HCT116 (cell line): ENCODE data around the gene SORBS1. TPM values are rescaled to one million over a fixed set of nuclear protein-coding genes. Genes with fewer than 3 reads are reported as not detected.

Experiments used
- ATAC-seq: fragments of 200-7000 bp; cut with Tn5 transposase; 2 replicates; pipeline ENCODE4 v1.9.1; 2020; ENCODE audit warnings: mild to moderate bottlenecking, moderate library complexity
- BruUV-seq: library from RNA; stranded (reverse); fragments of 400-500 nt; replicated peaks from 2 replicates; lab custom pipeline; 2021; lab: Mats Ljungman, UMichigan
- CTCF ChIA-PET: fragments of 300-600 bp; sonication (Branson Sonifier 250); formaldehyde crosslinking; loops from one replicate; lab custom pipeline; 2021; ENCODE audit warnings: antibody characterized with exemption; lab: Charles Lee
- POLR2A ChIA-PET: fragments of 300-600, 350-600 bp; sonication (Branson Sonifier 250); formaldehyde crosslinking; loops from one replicate; lab custom pipeline; 2021; ENCODE audit warnings: antibody characterized with exemption; lab: Charles Lee
- RAD21 ChIA-PET, 2 experiments: fragments of 300-600 bp; sonication (Branson Sonifier 250); formaldehyde crosslinking; loops; one replicate each; lab custom pipeline; 2023; ENCODE audit warnings: low total read pairs in 2 of 2; ENCODE audit not compliant: uncharacterized antibody in 2 of 2, unreplicated experiment in 2 of 2, low non-redundant PET in 1 of 2; lab: Charles Lee
- DNase-seq: peaks from one replicate; pipeline ENCODE4 v3.0.0-alpha.2; 2010; ENCODE audit warnings: low read depth, low spot score
- H2AFZ ChIP-seq: fragments of 200-600 bp; shearing (Covaris generic), sonication (generic); 2 replicates; pipeline ENCODE4 v1.6.1; 2017; ENCODE audit warnings: low read depth, mixed run types, mixed read lengths, antibody characterized with exemption, low read length; ENCODE audit not compliant: poor library complexity, severe bottlenecking
- H3K27ac ChIP-seq: 2 replicates; pipeline ENCODE4 v1.5.1; 2012; ENCODE audit warnings: low read depth, low read length
- H3K27me3 ChIP-seq: fragments of 200-600 bp; sonication (generic); 2 replicates; pipeline ENCODE4 v1.6.1; 2016; ENCODE audit warnings: mixed run types, low read length, mixed read lengths; ENCODE audit not compliant: insufficient read depth
- H3K36me3 ChIP-seq, 2 experiments: fragments of 200-500 bp in 1 of 2; fragments of 200-600 bp in 1 of 2; sonication (Bioruptor generic) in 1 of 2; sonication (generic) in 1 of 2; 2 replicates each; pipeline versions ENCODE4 v1.5.1 to v1.6.1; 2014 to 2016; ENCODE audit warnings: low read length in 2 of 2, inconsistent platforms in 1 of 2, mixed read lengths in 1 of 2, mixed run types in 1 of 2; ENCODE audit not compliant: insufficient read depth in 2 of 2, control insufficient read depth in 1 of 2
- H3K4me1 ChIP-seq, 2 experiments: fragments of 200-600 bp in 1 of 2; sonication (generic) in 1 of 2; 2 replicates each; pipeline versions ENCODE4 v1.5.1 to v1.6.1; 2012 to 2017; ENCODE audit warnings: low read length in 2 of 2, inconsistent platforms in 1 of 2, mild to moderate bottlenecking in 1 of 2, mixed read lengths in 1 of 2, mixed run types in 1 of 2, moderate library complexity in 1 of 2; ENCODE audit not compliant: insufficient read depth in 2 of 2, control insufficient read depth in 1 of 2
- H3K4me2 ChIP-seq: fragments of 200-600 bp; sonication (generic); 2 replicates; pipeline ENCODE4 v1.6.1; 2017; ENCODE audit warnings: mixed run types, low read length, mixed read lengths
- H3K4me3 ChIP-seq, 2 experiments: fragments of 200-600 bp in 1 of 2; sonication (generic) in 1 of 2; replicated peaks in 1 of 2; 2 replicates each; pipeline ENCODE4 v1.5.1; 2011 to 2016; ENCODE audit warnings: low read length in 2 of 2, control low read depth in 1 of 2, low read depth in 1 of 2, mild to moderate bottlenecking in 1 of 2, mixed read lengths in 1 of 2, mixed run types in 1 of 2
- H3K79me2 ChIP-seq: fragments of 200-600 bp; sonication (generic); 2 replicates; pipeline ENCODE4 v1.6.1; 2017; ENCODE audit warnings: mild to moderate bottlenecking, mixed run types, low read length, moderate library complexity, mixed read lengths; ENCODE audit not compliant: insufficient read depth
- H3K9ac ChIP-seq: fragments of 200-600 bp; sonication (generic); 2 replicates; pipeline ENCODE4 v1.6.1; 2016; ENCODE audit warnings: low read length, mixed read lengths
- H3K9me2 ChIP-seq: fragments of 200-600 bp; sonication (generic), shearing (Covaris generic); 2 replicates; pipeline ENCODE4 v1.6.1; 2017; ENCODE audit warnings: mixed run types, mild to moderate bottlenecking, moderate library complexity; ENCODE audit not compliant: insufficient read depth
- H3K9me3 ChIP-seq, 2 experiments: fragments of 200-500 bp in 1 of 2; fragments of 200-600 bp in 1 of 2; sonication (Bioruptor generic) in 1 of 2; sonication (generic) in 1 of 2; 2 replicates each; pipeline ENCODE4 v1.6.1; 2014 to 2017; ENCODE audit warnings: low read length in 2 of 2, mixed read lengths in 2 of 2, inconsistent platforms in 1 of 2, low read depth in 1 of 2, mild to moderate bottlenecking in 1 of 2, mixed run types in 1 of 2, moderate library complexity in 1 of 2; ENCODE audit not compliant: control insufficient read depth in 1 of 2, insufficient read depth in 1 of 2
- H4K20me1 ChIP-seq: fragments of 200-600 bp; sonication (generic), shearing (Covaris generic); 2 replicates; pipeline ENCODE4 v1.6.1; 2017; ENCODE audit warnings: mixed run types, mild to moderate bottlenecking, moderate library complexity; ENCODE audit not compliant: insufficient read depth
- CEBPB ChIP-seq: IDR thresholded peaks from 2 replicates; pipeline ENCODE4 v1.6.1; 2012; ENCODE audit warnings: low read depth
- CTCF ChIP-seq, 3 experiments: fragments of 200-600 bp in 1 of 3; sonication (generic) in 1 of 3; IDR thresholded peaks in 2 of 3; conservative IDR thresholded peaks in 1 of 3; 2 replicates each; pipeline ENCODE4 v1.5.1; 2012 to 2017; ENCODE audit warnings: low read depth in 2 of 3, low read length in 2 of 3, antibody characterized with exemption in 1 of 3, borderline replicate concordance in 1 of 3, control low read depth in 1 of 3, mild to moderate bottlenecking in 1 of 3, mixed read lengths in 1 of 3, mixed run types in 1 of 3, moderate library complexity in 1 of 3; ENCODE audit not compliant: insufficient read depth in 1 of 3
- EGR1 ChIP-seq: IDR thresholded peaks from 2 replicates; pipeline ENCODE4 v1.6.1; 2012; ENCODE audit warnings: low read depth
- ELF1 ChIP-seq: IDR thresholded peaks from 2 replicates; pipeline ENCODE4 v1.6.1; 2012; ENCODE audit warnings: low read depth, borderline replicate concordance
- EZH2 ChIP-seq: fragments of 200-600 bp; sonication (generic); IDR thresholded peaks from 2 replicates; pipeline ENCODE4 v1.6.1; 2017; ENCODE audit warnings: antibody characterized with exemption, mixed run types
- EZH2phosphoT487 ChIP-seq: fragments of 200-600 bp; IDR thresholded peaks from 2 replicates; pipeline ENCODE4 v1.6.1; 2018; ENCODE audit warnings: antibody characterized with exemption, borderline replicate concordance
- JUND ChIP-seq: IDR thresholded peaks from 2 replicates; pipeline ENCODE4 v1.6.1; 2012
- MAX ChIP-seq: IDR thresholded peaks from 2 replicates; pipeline ENCODE4 v1.6.1; 2012
- POLR2A ChIP-seq: IDR thresholded peaks from 2 replicates; pipeline ENCODE4 v1.7.0; 2011; ENCODE audit warnings: borderline replicate concordance; ENCODE audit not compliant: insufficient read depth, insufficient read length; ENCODE audit errors: extremely low read depth
- RAD21 ChIP-seq: IDR thresholded peaks from 2 replicates; pipeline ENCODE4 v1.6.1; 2012; ENCODE audit warnings: low read depth, mild to moderate bottlenecking
- REST ChIP-seq: IDR thresholded peaks from 2 replicates; pipeline ENCODE4 v1.6.1; 2012; ENCODE audit warnings: low read depth
- SIN3A ChIP-seq: IDR thresholded peaks from 2 replicates; pipeline ENCODE4 v1.6.1; 2012; ENCODE audit warnings: low read depth
- SRF ChIP-seq: IDR thresholded peaks from 2 replicates; pipeline ENCODE4 v1.6.1; 2012; ENCODE audit warnings: low read depth
- TCF7L2 ChIP-seq: IDR thresholded peaks from 2 replicates; pipeline ENCODE4 v1.7.0; 2011; ENCODE audit warnings: borderline replicate concordance, inconsistent platforms; ENCODE audit not compliant: insufficient read depth, insufficient read length; ENCODE audit errors: extremely low read depth
- ZNF274 ChIP-seq: fragments of 200-500 bp; sonication (Bioruptor generic); IDR thresholded peaks from 2 replicates; pipeline ENCODE4 v1.6.1; 2014; ENCODE audit warnings: mild to moderate bottlenecking, low read depth, low read length, inconsistent platforms
- intact Hi-C: fragments of 100-400 bp; cut with micrococcal nuclease; formaldehyde crosslinking; loops from 2 replicates; pipeline ENCODE4 v1.10.0; 2022
- total RNA-seq: library from RNA; stranded (reverse); gene quantifications from one replicate; pipeline ENCODE4 v1.2.1, GENCODE V29; 2021; ENCODE audit not compliant: unreplicated experiment

The SORBS1 gene
- total RNA-seq, 1 experiment from 2014 or later = 3.4 TPM

- intact Hi-C loops = no loop called here
- no peak for ATAC-seq
- DNase-seq = no peak
- Histone ChIP-seq H3K4me3 (no peak overlapping the region), H3K27ac (no peak overlapping the region), H4K20me1 (no peaks in the 10 kb centered on the region), H3K9me3 (no peaks in the 10 kb centered on the region)
- TF ChIP-seq SIN3A (no peak), JUND (no peak), ELF1 (no peak), EZH2 (no peak), TCF7L2 (no peak), MAX (no peak), EGR1 (no peak), CEBPB (no peak), ZNF274 (no peak), SRF (no peak), RAD21 (no peak), EZH2phosphoT487 (no peak), POLR2A (no peak), REST (no peak), CTCF (IDR thresholded peaks at IDR 0.05 in 2 of 3, conservative IDR thresholded peaks at IDR 0.05 in 1 of 3; ENCODE audit: borderline replicate concordance in 1 of 3, insufficient read depth in 1 of 3, low read depth in 2 of 3, low read length in 2 of 3) (no peak)
- TF ChIP-seq, all 23 proteins: peak for 0
- ChIA-PET POLR2A (no interaction called here), RAD21 (no interaction called here), CTCF (no interaction called here)
- Histone ChIP-seq H2AFZ (no peak overlapping the region), H3K36me3 (no peaks in the 10 kb centered on the region), H3K4me1 (peaks cover 5 to 8% of the 10 kb centered on the region in 2 experiments), H3K79me2 (no peaks in the 10 kb centered on the region), H3K27me3 (no peaks in the 10 kb centered on the region), H3K4me2 (no peak overlapping the region), H3K9ac (no peak overlapping the region), H3K9me2 (no peaks in the 10 kb centered on the region)
- BruUV-seq = no TSS peak
These were observed 110.0 kb downstream of the SORBS1 start for GRCh38 chr10:95451150-95451549.
